ENCODE results near the gene CNIH2.

DNA sequence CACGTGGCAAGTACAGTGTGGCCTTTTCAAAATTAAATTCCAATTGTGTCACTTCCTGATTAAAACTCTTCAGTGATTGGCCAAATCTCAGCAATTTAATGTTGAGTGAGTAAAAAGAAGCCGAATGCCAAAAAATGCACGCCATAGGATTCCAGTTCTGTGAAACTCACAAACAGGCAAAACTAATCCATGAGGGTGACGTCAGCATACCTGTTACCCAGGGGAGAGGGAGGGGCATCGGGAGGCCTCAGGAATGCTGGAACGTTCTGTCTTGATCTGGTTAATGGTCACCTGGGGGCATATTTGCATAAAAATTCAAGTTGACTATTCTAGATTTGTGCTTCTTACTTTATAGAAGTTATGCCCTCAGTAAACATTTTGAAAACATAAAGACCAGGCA, 49.5 kb upstream of the CNIH2 start:
- TF ChIP-seq MYBL2 (CRISPR knock-in tag; IDR thresholded peaks at IDR 0.05), result no peak
- TF ChIP-seq E2F4 (CRISPR knock-in tag; IDR thresholded peaks at IDR 0.05; ENCODE audit: borderline replicate concordance, low read depth), result no peak
- no peak for TF ChIP-seq CTCF (IDR thresholded peaks at IDR 0.05)
- no peak for TF ChIP-seq ZNF121 (CRISPR knock-in tag; IDR thresholded peaks at IDR 0.05)
- no peak for TF ChIP-seq SP1 (CRISPR knock-in tag; conservative IDR thresholded peaks at IDR 0.05)
- TF ChIP-seq TCF7 (CRISPR knock-in tag; IDR thresholded peaks at IDR 0.05; ENCODE audit: low read depth), result no peak
- no peak for TF ChIP-seq FOXJ3 (CRISPR knock-in tag; IDR thresholded peaks at IDR 0.05; ENCODE audit: borderline replicate concordance)
- TF ChIP-seq CREM (CRISPR knock-in tag; IDR thresholded peaks at IDR 0.05), result no peak
- no peak for TF ChIP-seq KAT7 (CRISPR knock-in tag; IDR thresholded peaks at IDR 0.05; ENCODE audit: borderline replicate concordance)
- TF ChIP-seq, protein P1, sequence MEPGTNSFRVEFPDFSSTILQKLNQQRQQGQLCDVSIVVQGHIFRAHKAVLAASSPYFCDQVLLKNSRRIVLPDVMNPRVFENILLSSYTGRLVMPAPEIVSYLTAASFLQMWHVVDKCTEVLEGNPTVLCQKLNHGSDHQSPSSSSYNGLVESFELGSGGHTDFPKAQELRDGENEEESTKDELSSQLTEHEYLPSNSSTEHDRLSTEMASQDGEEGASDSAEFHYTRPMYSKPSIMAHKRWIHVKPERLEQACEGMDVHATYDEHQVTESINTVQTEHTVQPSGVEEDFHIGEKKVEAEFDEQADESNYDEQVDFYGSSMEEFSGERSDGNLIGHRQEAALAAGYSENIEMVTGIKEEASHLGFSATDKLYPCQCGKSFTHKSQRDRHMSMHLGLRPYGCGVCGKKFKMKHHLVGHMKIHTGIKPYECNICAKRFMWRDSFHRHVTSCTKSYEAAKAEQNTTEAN (CRISPR knock-in tag; IDR thresholded peaks at IDR 0.05), result no peak

All from WTC11 (cell line).